ENCODE measurements around the gene OIT3.

GRCh38 chr10:72948762-72949161 is 55.2 kb downstream of the OIT3 start:
- TF ChIP-seq CTCF (IDR thresholded peaks at IDR 0.05; ENCODE audit: poor library complexity, severe bottlenecking) = no peak
- TF ChIP-seq REST (IDR thresholded peaks at IDR 0.05; ENCODE audit: borderline replicate concordance) = no peak
- TF ChIP-seq EP300 (conservative IDR thresholded peaks at IDR 0.05; ENCODE audit: poor library complexity, severe bottlenecking) = no peak
